ENCODE measurements around the gene RALBP1. TPM values are rescaled to one million over a fixed set of nuclear protein-coding genes. Genes with fewer than 3 reads are reported as not detected.

The RALBP1 gene
- polyA plus RNA-seq, 1 donor (not counting 4 experiments of a cell fraction or from before 2014, with no cell fraction given) = 47.6 TPM

DNA sequence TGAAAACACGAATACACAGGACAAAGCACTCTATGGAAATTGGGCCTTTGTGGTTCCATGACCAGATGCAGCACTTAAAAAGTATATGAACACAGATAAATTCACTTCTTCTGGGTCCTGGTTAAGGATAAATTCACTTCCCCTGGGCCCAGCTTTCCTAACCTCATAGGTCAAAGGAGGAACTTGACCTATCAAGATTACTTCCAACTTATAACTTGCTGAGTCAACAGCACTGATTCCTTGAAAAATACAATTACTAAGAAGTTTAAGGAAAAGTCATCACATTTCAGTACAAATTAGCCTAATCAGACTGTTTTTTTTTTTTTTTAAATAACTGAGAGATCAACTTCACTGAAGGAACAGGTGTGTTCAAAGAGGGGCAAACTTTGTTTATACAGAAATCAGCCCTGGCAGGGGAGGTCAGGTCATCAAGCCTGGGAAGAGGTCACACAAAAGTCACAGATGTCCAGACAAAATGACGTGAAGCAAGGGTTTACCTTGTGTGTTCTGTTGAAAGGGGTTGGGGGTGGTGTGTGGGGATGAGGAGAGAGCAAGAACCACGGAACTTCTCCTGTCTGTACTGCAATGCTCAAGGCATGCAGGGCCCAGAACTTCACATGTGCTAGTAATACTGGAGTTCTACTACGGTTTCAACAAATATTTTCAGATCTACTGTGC lies 83.2 kb downstream of the RALBP1 start:
- FAIRE-seq = no peak
- Histone ChIP-seq H3K4me1 (ENCODE audit: control insufficient read depth, extremely low read depth, insufficient read depth, low read length) (peaks cover 35% of the 10 kb centered on the region), H3K4me2 (ENCODE audit: control insufficient read depth, extremely low read depth, insufficient read depth, low read depth, low read length) (peak overlapping the region; percentile 26), H3K27me3 (ENCODE audit: control insufficient read depth, extremely low read depth, insufficient read depth, low read length) (no peaks in the 10 kb centered on the region), H3K79me2 (ENCODE audit: control insufficient read depth, insufficient read depth, low read length) (peaks cover 24% of the 10 kb centered on the region), H3K9ac (ENCODE audit: control insufficient read depth, extremely low read depth, insufficient read depth, low read length) (no peak overlapping the region), H4K20me1 (ENCODE audit: control insufficient read depth, extremely low read depth, insufficient read depth, low read length) (no peaks in the 10 kb centered on the region), H3K27ac (ENCODE audit: control insufficient read depth, insufficient read depth, low read length) (peak overlapping the region; percentile 60), H3K9me1 (ENCODE audit: control insufficient read depth, extremely low read depth, insufficient read depth, low read length) (no peaks in the 10 kb centered on the region), H3K4me3 (ENCODE audit: control insufficient read depth in 2 of 3, extremely low read depth in 1 of 3, insufficient read depth in 2 of 3, low read depth in 1 of 3, low read length in 3 of 3) (no peak overlapping the region), H2AFZ (ENCODE audit: control insufficient read depth, low read length) (no peak overlapping the region), H3K9me3 (ENCODE audit: control insufficient read depth, low read depth, low read length) (no peaks in the 10 kb centered on the region), H3K36me3 (ENCODE audit: control insufficient read depth in 2 of 2, extremely low read depth in 1 of 2, insufficient read depth in 2 of 2, low read length in 2 of 2) (peaks cover 34 to 61% of the 10 kb centered on the region in 2 experiments)
- no peak for DNase-seq (ENCODE audit: low read depth, low spot score)
- dilution Hi-C loops (cut with MboI; ENCODE audit: extremely low pct_ligation_motif_present, low sequenced_read_pairs) = no loop called here
- no peak for TF ChIP-seq EZH2 (IDR thresholded peaks at IDR 0.05; ENCODE audit: low read length)
- TF ChIP-seq, protein P1, sequence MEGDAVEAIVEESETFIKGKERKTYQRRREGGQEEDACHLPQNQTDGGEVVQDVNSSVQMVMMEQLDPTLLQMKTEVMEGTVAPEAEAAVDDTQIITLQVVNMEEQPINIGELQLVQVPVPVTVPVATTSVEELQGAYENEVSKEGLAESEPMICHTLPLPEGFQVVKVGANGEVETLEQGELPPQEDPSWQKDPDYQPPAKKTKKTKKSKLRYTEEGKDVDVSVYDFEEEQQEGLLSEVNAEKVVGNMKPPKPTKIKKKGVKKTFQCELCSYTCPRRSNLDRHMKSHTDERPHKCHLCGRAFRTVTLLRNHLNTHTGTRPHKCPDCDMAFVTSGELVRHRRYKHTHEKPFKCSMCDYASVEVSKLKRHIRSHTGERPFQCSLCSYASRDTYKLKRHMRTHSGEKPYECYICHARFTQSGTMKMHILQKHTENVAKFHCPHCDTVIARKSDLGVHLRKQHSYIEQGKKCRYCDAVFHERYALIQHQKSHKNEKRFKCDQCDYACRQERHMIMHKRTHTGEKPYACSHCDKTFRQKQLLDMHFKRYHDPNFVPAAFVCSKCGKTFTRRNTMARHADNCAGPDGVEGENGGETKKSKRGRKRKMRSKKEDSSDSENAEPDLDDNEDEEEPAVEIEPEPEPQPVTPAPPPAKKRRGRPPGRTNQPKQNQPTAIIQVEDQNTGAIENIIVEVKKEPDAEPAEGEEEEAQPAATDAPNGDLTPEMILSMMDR (optimal IDR thresholded peaks at IDR 0.05 in 1 of 3, IDR thresholded peaks at IDR 0.05 in 1 of 3, conservative IDR thresholded peaks at IDR 0.05 in 1 of 3; ENCODE audit: extremely low read depth in 1 of 3, insufficient read depth in 2 of 3, low read length in 3 of 3) = no peak

DNA sequence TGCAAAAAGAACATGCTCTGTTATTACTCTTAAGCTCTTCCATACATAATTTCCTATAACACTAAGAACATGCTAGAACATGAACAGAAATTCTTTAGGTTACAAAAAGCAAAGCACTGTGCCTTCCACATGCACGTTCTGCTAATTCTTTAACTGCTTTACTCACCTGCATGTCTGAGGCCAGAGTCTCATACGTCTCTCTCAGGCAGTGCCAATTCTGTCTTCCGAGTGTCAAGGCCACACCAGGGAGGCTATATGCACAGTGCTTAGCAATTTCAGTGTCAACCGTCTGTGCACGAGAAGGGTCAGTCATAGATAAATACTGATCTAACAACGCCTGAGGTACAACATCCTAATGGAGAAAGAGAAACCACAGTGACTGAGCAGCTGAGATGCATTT lies 83.9 kb downstream of the RALBP1 start:
- no peaks in the 10 kb centered on the region for H3K9me1 ChIP-seq (ENCODE audit: control insufficient read depth, extremely low read depth, insufficient read depth, low read length)
- peak; percentile 84 for FAIRE-seq
- H3K9me3 ChIP-seq (ENCODE audit: control insufficient read depth, low read depth, low read length) = no peaks in the 10 kb centered on the region
- H3K27ac ChIP-seq (ENCODE audit: control insufficient read depth, insufficient read depth, low read length) = peak overlapping the region; percentile 39
- DNase-seq (ENCODE audit: low read depth, low spot score) = peak; percentile 9
- dilution Hi-C loops (cut with MboI; ENCODE audit: extremely low pct_ligation_motif_present, low sequenced_read_pairs) = no loop called here
- H3K4me2 ChIP-seq (ENCODE audit: control insufficient read depth, extremely low read depth, insufficient read depth, low read depth, low read length) = peak overlapping the region; percentile 24
- H3K9ac ChIP-seq (ENCODE audit: control insufficient read depth, extremely low read depth, insufficient read depth, low read length) = peak overlapping the region; percentile 13
- TF ChIP-seq, protein P1 (optimal IDR thresholded peaks at IDR 0.05 in 1 of 3, IDR thresholded peaks at IDR 0.05 in 1 of 3, conservative IDR thresholded peaks at IDR 0.05 in 1 of 3; ENCODE audit: extremely low read depth in 1 of 3, insufficient read depth in 2 of 3, low read length in 3 of 3) = no peak
- no peak for TF ChIP-seq EZH2 (IDR thresholded peaks at IDR 0.05; ENCODE audit: low read length)
- peaks cover 20% of the 10 kb centered on the region for H3K79me2 ChIP-seq (ENCODE audit: control insufficient read depth, insufficient read depth, low read length)
- H3K4me3 ChIP-seq (ENCODE audit: control insufficient read depth in 2 of 3, extremely low read depth in 1 of 3, insufficient read depth in 2 of 3, low read depth in 1 of 3, low read length in 3 of 3) = no peak overlapping the region
- H3K36me3 ChIP-seq (ENCODE audit: control insufficient read depth in 2 of 2, extremely low read depth in 1 of 2, insufficient read depth in 2 of 2, low read length in 2 of 2) = peaks cover 31 to 63% of the 10 kb centered on the region in 2 experiments
- H3K4me1 ChIP-seq (ENCODE audit: control insufficient read depth, extremely low read depth, insufficient read depth, low read length) = peaks cover 35% of the 10 kb centered on the region
- H3K27me3 ChIP-seq (ENCODE audit: control insufficient read depth, extremely low read depth, insufficient read depth, low read length) = no peaks in the 10 kb centered on the region
- H4K20me1 ChIP-seq (ENCODE audit: control insufficient read depth, extremely low read depth, insufficient read depth, low read length) = no peaks in the 10 kb centered on the region
- no peak overlapping the region for H2AFZ ChIP-seq (ENCODE audit: control insufficient read depth, low read length)
